ENCODE measurements around the gene SLC46A2. TPM values are rescaled to one million over a fixed set of nuclear protein-coding genes. Genes with fewer than 3 reads are reported as not detected.
A peak's percentile ranks its signal among the peaks of the same experiment; 100 is the strongest.

Gene SLC46A2
- total and polyA plus RNA-seq, 2 of the 8 experiments (the other 6 are each of a cell fraction or from before 2014, with no cell fraction given) = 0.03 TPM; not detected in 1

GRCh38 chr9:112864403-112864802 lies 26.3 kb downstream of the SLC46A2 start:
- Histone ChIP-seq H2BK120ac (replicated peaks; ENCODE audit: low read depth, low read length) (no peak overlapping the region), H2AFZ (ENCODE audit: low read length) (no peak overlapping the region), H3K14ac (ENCODE audit: insufficient read length) (no peak overlapping the region), H3K9ac (replicated peaks in 1 of 4; ENCODE audit: extremely low read depth in 1 of 4, low read depth in 3 of 4, low read length in 3 of 4) (no peak overlapping the region), H3K9me3 (ENCODE audit: insufficient read depth in 2 of 2, low read depth in 1 of 2, low read length in 1 of 2) (no peaks in the 10 kb centered on the region), H4K91ac (replicated peaks; ENCODE audit: insufficient read length, low read length) (no peak overlapping the region), H3K36me3 (ENCODE audit: control insufficient read depth in 2 of 4, insufficient read depth in 4 of 4, low read length in 3 of 4) (peaks cover 0 to 2% (median 0%) of the 10 kb centered on the region in 4 experiments; a peak in 1 of 8 replicates), H3K23me2 (ENCODE audit: low read depth, low read length) (peaks cover 8% of the 10 kb centered on the region; the same call in 1 of the 2 replicates), H3K27ac (ENCODE audit: low read depth, low read length) (no peak overlapping the region), H3K4ac (replicated peaks; ENCODE audit: insufficient read length, low read depth, low read length) (no peak overlapping the region), H3K79me1 (ENCODE audit: low read depth, low read length) (peaks cover 2% of the 10 kb centered on the region; the same call in 1 of the 2 replicates), H4K5ac (ENCODE audit: insufficient read length, low read depth, low read length) (no peak overlapping the region), H3K18ac (ENCODE audit: extremely low read depth, low read length) (no peak overlapping the region), H4K8ac (ENCODE audit: extremely low read depth, insufficient read depth, low read length) (no peak overlapping the region), H3K79me2 (ENCODE audit: control insufficient read depth in 1 of 2, insufficient read depth in 2 of 2, low read length in 2 of 2) (no peaks in the 10 kb centered on the region), H2BK15ac (ENCODE audit: low read length) (no peak overlapping the region), H3K27me3 (replicated peaks in 1 of 4; ENCODE audit: control insufficient read depth in 3 of 4, extremely low read depth in 1 of 4, insufficient read depth in 3 of 4, low read length in 3 of 4) (no peaks in the 10 kb centered on the region), H2BK20ac (ENCODE audit: low read length) (no peak overlapping the region), H2AK5ac (ENCODE audit: low read depth, low read length) (no peak overlapping the region), H3K4me2 (ENCODE audit: insufficient read depth in 1 of 2, low read depth in 2 of 2, low read length in 2 of 2) (no peak overlapping the region), H4K20me1 (replicated peaks in 1 of 2; ENCODE audit: control insufficient read depth in 1 of 2, insufficient read depth in 2 of 2, low read length in 2 of 2) (no peaks in the 10 kb centered on the region), H3K4me1 (replicated peaks in 1 of 4; ENCODE audit: control insufficient read depth in 3 of 4, insufficient read depth in 4 of 4, low read length in 3 of 4) (peaks cover 0 to 3% (median 1%) of the 10 kb centered on the region in 4 experiments; a peak in 2 of 7 replicates), H2BK12ac (ENCODE audit: low read depth, low read length) (no peak overlapping the region), H2BK5ac (ENCODE audit: low read depth, low read length) (no peak overlapping the region), H3K4me3 (ENCODE audit: extremely low read depth in 1 of 4, insufficient read depth in 2 of 4, low read depth in 3 of 4, low read length in 4 of 4) (no peak overlapping the region), H3K23ac (ENCODE audit: insufficient read length) (no peak overlapping the region), H3K56ac (replicated peaks; ENCODE audit: insufficient read length, low read depth, low read length) (no peak overlapping the region)
- no peak for TF ChIP-seq MAFK (IDR thresholded peaks at IDR 0.05; ENCODE audit: low read depth, low read length)
- 0 out of 2 replicates have a peak, but pooled peaks have one; percentile 22 for TF ChIP-seq MAX (IDR thresholded peaks at IDR 0.05)
- no peak for TF ChIP-seq EZH2 (IDR thresholded peaks at IDR 0.05; ENCODE audit: low read depth, low read length, severe bottlenecking)
- FAIRE-seq = no peak
- ChIA-PET POLR2A (ENCODE audit: partially characterized antibody) (no interaction called here), CTCF (ENCODE audit: partially characterized antibody) (interaction anchor here (0.6 to 2.4 kb wide), 5 partner anchors 9 to 23 kb away, joined by 3 to 12 read pairs (median 5); no protein-coding TSS in a partner anchor)
- WGBS, 2 experiments (ENCODE audit: extremely low coverage in 1 of 2, insufficient coverage in 1 of 2, insufficient read length in 1 of 2, insufficient replicate concordance in 2 of 2, low coverage in 1 of 2, low lambda C conversion rate in 2 of 2, missing lambda C conversion rate in 1 of 2) = 56% methylated on average over 3 of the region's 3 CpGs; no CpG with 5 or more reads in 1 of the 2 experiments
- DNase-seq (ENCODE audit: low read depth in 1 of 2, low spot score in 2 of 2) = no peak
